ENCODE data around the gene SFTPB.
"Not testable (repeated sequence)": the region's sequence is repeated elsewhere in the genome, so short reads cannot be mapped to it uniquely, and the experiment has no call there.

Gene SFTPB

GRCh38 chr2:85675427-85675826 is 7.4 kb upstream of the SFTPB start:
- DNase-seq, result no peak

GRCh38 chr2:85674417-85674816 is 6.4 kb upstream of the SFTPB start:
- DNase-seq, result no peak

GRCh38 chr2:85673716-85674375 is 5.8 kb upstream of the SFTPB start:
- DNase-seq, result no peak

- no peak for DNase-seq
Observed at GRCh38 chr2:85672456-85672855, 4.5 kb upstream of the SFTPB start.

GRCh38 chr2:85670416-85670815 is 2.4 kb upstream of the SFTPB start:
- not testable (repeated sequence) for DNase-seq

- DNase-seq, result no peak
Observed at GRCh38 chr2:85669549-85669948, 1.6 kb upstream of the SFTPB start.

GRCh38 chr2:85668857-85669142 is 801 bp upstream of the SFTPB start:
- DNase-seq, result no peak

- no peak for DNase-seq
Observed at GRCh38 chr2:85667561-85668008, 414 bp downstream of the SFTPB start.

GRCh38 chr2:85666435-85667316 is 1.3 kb downstream of the SFTPB start:
- no peak for DNase-seq

- DNase-seq, result no peak
Observed at GRCh38 chr2:85666016-85666415, 2.0 kb downstream of the SFTPB start.

- no peak for DNase-seq
Observed at GRCh38 chr2:85665264-85665937, 2.6 kb downstream of the SFTPB start.

- DNase-seq, result no peak
Observed at GRCh38 chr2:85663594-85664565, 4.1 kb downstream of the SFTPB start.

GRCh38 chr2:85662899-85663593 is 5.0 kb downstream of the SFTPB start:
- DNase-seq, result no peak

GRCh38 chr2:85661139-85661858 is 6.7 kb downstream of the SFTPB start:
- DNase-seq, result no peak

- no peak for DNase-seq
Observed at GRCh38 chr2:85660725-85661124, 7.3 kb downstream of the SFTPB start.

- not testable (repeated sequence) for DNase-seq
Observed at GRCh38 chr2:85660301-85660700, 7.7 kb downstream of the SFTPB start.

GRCh38 chr2:85659324-85659981 is 8.5 kb downstream of the SFTPB start:
- DNase-seq, result no peak

GRCh38 chr2:85657399-85657798 is 10.6 kb downstream of the SFTPB start:
- DNase-seq, result not testable (repeated sequence)

GRCh38 chr2:85656468-85656867 is 11.5 kb downstream of the SFTPB start:
- no peak for DNase-seq

- DNase-seq, result no peak
Observed at GRCh38 chr2:85655961-85656417, 12.0 kb downstream of the SFTPB start.

GRCh38 chr2:85653996-85654395 is 14.0 kb downstream of the SFTPB start:
- no peak for DNase-seq
